Kidney epithelial cell (primary cell): ENCODE results near the gene FAHD2A. TPM values are rescaled to one million over a fixed set of nuclear protein-coding genes. Genes with fewer than 3 reads are reported as not detected.
"Not testable (repeated sequence)": the region's sequence is repeated elsewhere in the genome, so short reads cannot be mapped to it uniquely, and the experiment has no call there.

Experiments used
- DNase-seq: peaks from one replicate; pipeline ENCODE4 v3.0.0-alpha.2; 2010; ENCODE audit warnings: low read depth
- H3K27me3 ChIP-seq: 2 replicates; pipeline ENCODE4 v1.6.0; 2011; ENCODE audit warnings: low read length; ENCODE audit not compliant: control insufficient read depth, insufficient read depth
- H3K36me3 ChIP-seq: 2 replicates; pipeline ENCODE4 v1.5.1; 2011; ENCODE audit warnings: low read length; ENCODE audit not compliant: control insufficient read depth, insufficient read depth
- H3K4me3 ChIP-seq: 2 replicates; pipeline ENCODE4 v1.5.1; 2011; ENCODE audit warnings: low read depth, mild to moderate bottlenecking, control low read depth, low read length
- total RNA-seq: library from RNA; depleted of rRNA; stranded (reverse); fragments of >200 nt; gene quantifications from 2 replicates; pipeline ENCODE4 v1.2.3, GENCODE V29; 2015
- TF ChIP-seq, protein P1 (sequence below): IDR thresholded peaks from 2 replicates; pipeline ENCODE4 v1.5.1; 2011; ENCODE audit warnings: mild to moderate bottlenecking, moderate library complexity, low read length, control low read depth, inconsistent platforms; ENCODE audit not compliant: insufficient read depth, poor library complexity, severe bottlenecking

FAHD2A gene
- total RNA-seq, 1 donor from 2014 or later = 55.9 TPM

DNA sequence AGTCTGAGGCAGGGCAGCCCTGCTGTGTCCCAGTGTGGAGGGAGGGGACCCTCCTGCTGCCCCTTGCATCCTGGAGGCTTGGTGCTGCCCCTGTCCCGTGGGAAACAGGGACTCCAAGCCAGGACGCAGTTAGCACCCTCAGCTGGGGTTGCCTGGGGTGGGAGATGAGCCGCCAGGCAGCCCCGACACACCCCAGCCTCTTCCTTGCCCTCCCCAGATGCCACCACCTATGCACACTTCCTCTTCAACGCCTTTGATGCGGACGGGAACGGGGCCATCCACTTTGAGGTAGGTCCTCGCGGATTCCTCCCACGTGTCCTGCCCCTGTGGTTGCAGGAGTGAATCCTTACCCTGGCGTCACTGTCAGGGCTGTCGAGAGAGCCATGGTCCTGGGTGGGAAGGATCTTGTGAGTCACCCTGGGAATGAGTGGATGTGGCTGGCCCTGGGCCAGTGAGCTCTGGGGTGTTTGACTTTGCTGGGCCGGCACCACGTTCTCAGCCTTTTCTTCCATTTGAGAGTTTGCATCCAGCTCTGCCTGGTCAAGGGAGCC lies 27.5 kb upstream of the FAHD2A start:
- no peaks in the 10 kb centered on the region for H3K36me3 ChIP-seq
- no peaks in the 10 kb centered on the region for H3K27me3 ChIP-seq
- DNase-seq = no peak
- no peak overlapping the region for H3K4me3 ChIP-seq
- TF ChIP-seq, protein P1, sequence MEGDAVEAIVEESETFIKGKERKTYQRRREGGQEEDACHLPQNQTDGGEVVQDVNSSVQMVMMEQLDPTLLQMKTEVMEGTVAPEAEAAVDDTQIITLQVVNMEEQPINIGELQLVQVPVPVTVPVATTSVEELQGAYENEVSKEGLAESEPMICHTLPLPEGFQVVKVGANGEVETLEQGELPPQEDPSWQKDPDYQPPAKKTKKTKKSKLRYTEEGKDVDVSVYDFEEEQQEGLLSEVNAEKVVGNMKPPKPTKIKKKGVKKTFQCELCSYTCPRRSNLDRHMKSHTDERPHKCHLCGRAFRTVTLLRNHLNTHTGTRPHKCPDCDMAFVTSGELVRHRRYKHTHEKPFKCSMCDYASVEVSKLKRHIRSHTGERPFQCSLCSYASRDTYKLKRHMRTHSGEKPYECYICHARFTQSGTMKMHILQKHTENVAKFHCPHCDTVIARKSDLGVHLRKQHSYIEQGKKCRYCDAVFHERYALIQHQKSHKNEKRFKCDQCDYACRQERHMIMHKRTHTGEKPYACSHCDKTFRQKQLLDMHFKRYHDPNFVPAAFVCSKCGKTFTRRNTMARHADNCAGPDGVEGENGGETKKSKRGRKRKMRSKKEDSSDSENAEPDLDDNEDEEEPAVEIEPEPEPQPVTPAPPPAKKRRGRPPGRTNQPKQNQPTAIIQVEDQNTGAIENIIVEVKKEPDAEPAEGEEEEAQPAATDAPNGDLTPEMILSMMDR = no peak

DNA sequence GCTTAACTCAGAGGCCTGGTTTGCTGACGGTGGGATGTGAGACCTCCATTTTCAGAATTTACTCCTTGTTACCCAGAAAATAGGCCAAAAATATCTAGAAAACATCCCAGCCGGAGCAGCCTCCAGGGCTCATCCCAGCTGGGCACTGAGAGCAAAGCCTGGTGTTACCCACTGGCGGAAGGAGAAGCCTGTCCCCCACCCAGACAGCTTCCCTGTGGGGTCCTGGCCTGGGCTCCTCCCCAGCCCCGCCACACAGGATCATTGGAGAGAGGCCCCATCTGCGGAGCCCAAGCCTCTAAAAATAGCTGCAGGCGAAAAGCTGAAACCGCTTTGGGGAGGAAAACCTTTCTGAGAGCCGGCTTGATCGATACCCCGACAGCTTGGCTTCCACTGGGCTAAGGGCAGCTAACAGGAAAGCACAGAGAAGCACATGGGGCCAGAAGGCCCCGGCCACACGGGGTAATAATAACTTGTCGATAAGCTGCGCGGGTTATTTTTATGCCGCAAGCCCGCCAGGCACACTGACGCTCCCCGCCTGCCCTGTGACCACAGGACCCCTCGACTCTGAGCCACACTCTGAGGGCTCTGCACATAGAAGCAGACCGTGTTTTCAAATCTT lies 26.9 kb upstream of the FAHD2A start:
- Histone ChIP-seq H3K36me3 (no peaks in the 10 kb centered on the region), H3K27me3 (no peaks in the 10 kb centered on the region), H3K4me3 (no peak overlapping the region)
- TF ChIP-seq, protein P1 = no peak
- no peak for DNase-seq

DNA sequence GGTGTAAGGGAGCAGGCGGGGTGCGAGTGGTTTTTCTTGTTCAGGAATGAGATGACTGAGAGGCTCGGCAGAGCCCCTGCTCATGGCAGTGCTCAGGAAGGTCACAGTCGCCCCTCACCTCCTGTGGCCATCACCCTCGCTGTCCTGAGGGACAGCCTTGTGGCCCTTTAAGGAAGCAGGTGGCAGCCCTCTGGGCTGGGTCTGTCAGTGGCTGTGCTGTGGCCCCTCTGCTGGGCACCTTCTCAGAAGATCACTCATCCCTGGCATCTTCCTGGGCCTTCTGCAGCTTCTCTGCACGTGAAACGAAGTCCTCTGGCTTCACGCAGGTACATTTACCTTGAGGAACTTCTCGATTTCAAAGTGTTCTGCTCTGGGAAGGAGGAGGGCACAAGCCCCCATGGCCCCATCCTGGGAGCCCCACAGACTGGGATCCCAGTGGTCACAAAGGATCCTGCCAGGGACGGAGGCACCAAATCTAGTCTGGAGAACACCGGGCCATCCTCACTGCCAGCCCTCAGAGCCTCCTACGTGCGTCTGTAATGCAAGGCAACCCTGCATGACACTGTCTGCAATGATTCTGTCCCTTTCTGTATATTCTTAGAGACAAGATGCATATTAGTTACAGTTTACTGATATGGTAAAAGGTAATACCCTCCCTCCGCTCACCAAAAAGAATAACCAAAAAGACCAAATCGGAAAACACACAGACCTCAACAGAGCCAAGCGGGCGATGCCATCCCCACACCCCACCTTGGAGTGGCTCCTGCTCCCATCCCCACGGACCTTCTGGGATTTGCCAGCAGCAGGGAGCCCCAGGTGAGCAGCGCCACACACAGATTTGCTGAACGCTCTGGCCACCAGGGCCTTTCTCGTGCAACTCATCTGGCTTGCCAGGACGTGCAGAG lies 25.9 kb upstream of the FAHD2A start:
- TF ChIP-seq, protein P1 = no peak
- Histone ChIP-seq H3K36me3 (no peaks in the 10 kb centered on the region), H3K4me3 (no peak overlapping the region), H3K27me3 (no peaks in the 10 kb centered on the region)
- no peak for DNase-seq

- DNase-seq = no peak
- TF ChIP-seq, protein P1 = no peak
- Histone ChIP-seq H3K4me3 (no peak overlapping the region), H3K36me3 (no peaks in the 10 kb centered on the region), H3K27me3 (no peaks in the 10 kb centered on the region)
Measured at GRCh38 chr2:95377216-95378123, 25.0 kb upstream of the FAHD2A start.

DNA sequence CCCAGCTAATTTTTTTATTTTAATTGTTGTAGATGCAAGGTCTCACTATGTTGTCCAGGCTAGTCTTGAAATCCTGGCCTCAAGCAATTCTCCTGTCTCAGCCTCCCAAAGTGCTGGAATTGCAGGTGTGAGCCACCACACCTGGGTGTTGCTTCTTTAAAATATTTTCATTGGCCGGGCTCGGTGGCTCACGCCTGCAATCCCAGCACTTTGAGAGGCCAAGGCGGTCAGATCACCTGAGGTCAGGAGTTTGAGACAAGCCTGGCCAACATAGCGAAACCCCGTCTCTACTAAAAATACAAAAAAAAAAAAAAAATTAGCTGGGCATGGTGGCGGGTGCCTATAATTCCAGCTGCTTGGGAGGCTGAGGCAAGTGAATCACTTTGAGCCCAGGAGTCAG lies 24.2 kb upstream of the FAHD2A start:
- not testable (repeated sequence) for H3K27me3 ChIP-seq, DNase-seq, H3K4me3 ChIP-seq, H3K36me3 ChIP-seq

GRCh38 chr2:95379371-95379831 lies 23.1 kb upstream of the FAHD2A start:
- TF ChIP-seq, protein P1 = no peak
- Histone ChIP-seq H3K27me3 (no peaks in the 10 kb centered on the region), H3K36me3 (no peaks in the 10 kb centered on the region), H3K4me3 (no peak overlapping the region)
- DNase-seq = no peak
